ENCODE data around the gene LSM14A.
A peak's percentile ranks its signal among the peaks of the same experiment; 100 is the strongest.

LSM14A gene

DNA sequence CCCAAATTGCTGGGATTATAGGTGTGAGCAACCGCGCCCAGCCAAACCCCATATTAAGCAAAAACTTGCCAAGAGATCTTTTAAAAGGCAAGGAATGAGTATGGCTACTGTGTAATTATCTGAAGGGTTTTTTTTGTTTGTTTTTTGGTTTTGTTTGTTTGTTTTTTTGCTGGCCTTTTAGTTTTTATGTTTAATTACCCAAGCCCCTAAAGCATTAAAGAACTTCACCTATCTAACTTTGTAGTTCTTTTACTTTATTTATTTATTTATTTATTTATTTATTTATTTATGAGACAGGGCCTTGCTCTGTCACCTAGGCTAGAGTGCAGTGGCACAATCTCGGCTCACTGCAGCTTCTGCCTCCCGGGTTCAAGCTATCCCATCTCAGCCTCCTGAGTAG, 41.7 kb downstream of the LSM14A start:
- TF ChIP-seq TAF1 (IDR thresholded peaks at IDR 0.05; ENCODE audit: low read depth) = no peak
- TF ChIP-seq USF1 (IDR thresholded peaks at IDR 0.05) = no peak

DNA sequence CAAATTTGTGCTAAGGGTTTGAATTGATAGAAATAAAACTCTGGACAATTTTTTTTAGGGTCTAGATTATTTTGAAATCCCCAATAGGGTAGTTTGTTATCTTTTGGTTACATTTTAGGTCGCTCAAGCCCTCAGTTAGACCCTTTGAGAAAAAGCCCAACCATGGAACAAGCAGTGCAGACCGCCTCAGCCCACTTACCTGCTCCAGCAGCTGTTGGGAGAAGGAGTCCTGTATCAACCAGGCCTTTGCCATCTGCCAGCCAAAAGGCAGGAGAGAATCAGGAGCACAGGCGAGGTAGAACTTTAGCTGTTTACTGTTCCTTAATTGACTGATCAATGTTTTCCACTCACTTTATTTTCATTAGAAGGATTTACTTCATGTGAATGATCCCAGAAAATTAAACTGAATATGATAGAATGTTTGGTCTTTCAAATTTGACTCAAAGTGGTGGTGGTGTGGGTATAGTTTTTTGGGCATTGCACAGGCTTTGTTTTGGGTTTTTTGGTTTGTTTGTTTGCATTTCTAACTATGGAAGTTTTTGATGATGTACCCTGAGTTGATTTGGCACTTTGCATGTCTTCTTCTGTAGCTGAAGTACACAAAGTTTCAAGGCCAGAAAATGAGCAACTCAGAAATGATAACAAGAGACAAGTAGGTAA, 42.8 kb downstream of the LSM14A start:
- no peak for TF ChIP-seq ZBTB7A (IDR thresholded peaks at IDR 0.05; ENCODE audit: low read depth)
- no peak for TF ChIP-seq FOXM1 (IDR thresholded peaks at IDR 0.05; ENCODE audit: borderline replicate concordance, low read depth)
- TF ChIP-seq EP300 (IDR thresholded peaks at IDR 0.05; ENCODE audit: borderline replicate concordance) = no peak
- TF ChIP-seq TCF12 (IDR thresholded peaks at IDR 0.05; ENCODE audit: low read depth) = no peak
- TF ChIP-seq TAF1 (IDR thresholded peaks at IDR 0.05; ENCODE audit: low read depth) = no peak
- no peak for TF ChIP-seq USF1 (IDR thresholded peaks at IDR 0.05)
- no peak for TF ChIP-seq RAD21 (IDR thresholded peaks at IDR 0.05; ENCODE audit: low read depth)
- no peak for TF ChIP-seq CEBPB (IDR thresholded peaks at IDR 0.05)
- no peak for TF ChIP-seq YY1 (IDR thresholded peaks at IDR 0.05; ENCODE audit: low read depth)
- TF ChIP-seq, protein P1, sequence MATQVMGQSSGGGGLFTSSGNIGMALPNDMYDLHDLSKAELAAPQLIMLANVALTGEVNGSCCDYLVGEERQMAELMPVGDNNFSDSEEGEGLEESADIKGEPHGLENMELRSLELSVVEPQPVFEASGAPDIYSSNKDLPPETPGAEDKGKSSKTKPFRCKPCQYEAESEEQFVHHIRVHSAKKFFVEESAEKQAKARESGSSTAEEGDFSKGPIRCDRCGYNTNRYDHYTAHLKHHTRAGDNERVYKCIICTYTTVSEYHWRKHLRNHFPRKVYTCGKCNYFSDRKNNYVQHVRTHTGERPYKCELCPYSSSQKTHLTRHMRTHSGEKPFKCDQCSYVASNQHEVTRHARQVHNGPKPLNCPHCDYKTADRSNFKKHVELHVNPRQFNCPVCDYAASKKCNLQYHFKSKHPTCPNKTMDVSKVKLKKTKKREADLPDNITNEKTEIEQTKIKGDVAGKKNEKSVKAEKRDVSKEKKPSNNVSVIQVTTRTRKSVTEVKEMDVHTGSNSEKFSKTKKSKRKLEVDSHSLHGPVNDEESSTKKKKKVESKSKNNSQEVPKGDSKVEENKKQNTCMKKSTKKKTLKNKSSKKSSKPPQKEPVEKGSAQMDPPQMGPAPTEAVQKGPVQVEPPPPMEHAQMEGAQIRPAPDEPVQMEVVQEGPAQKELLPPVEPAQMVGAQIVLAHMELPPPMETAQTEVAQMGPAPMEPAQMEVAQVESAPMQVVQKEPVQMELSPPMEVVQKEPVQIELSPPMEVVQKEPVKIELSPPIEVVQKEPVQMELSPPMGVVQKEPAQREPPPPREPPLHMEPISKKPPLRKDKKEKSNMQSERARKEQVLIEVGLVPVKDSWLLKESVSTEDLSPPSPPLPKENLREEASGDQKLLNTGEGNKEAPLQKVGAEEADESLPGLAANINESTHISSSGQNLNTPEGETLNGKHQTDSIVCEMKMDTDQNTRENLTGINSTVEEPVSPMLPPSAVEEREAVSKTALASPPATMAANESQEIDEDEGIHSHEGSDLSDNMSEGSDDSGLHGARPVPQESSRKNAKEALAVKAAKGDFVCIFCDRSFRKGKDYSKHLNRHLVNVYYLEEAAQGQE (IDR thresholded peaks at IDR 0.05; ENCODE audit: low read depth) = no peak
- no peak for TF ChIP-seq EGR1 (IDR thresholded peaks at IDR 0.05)
- TF ChIP-seq CREB1 (IDR thresholded peaks at IDR 0.05; ENCODE audit: low read depth) = no peak
- no peak for TF ChIP-seq TEAD4 (IDR thresholded peaks at IDR 0.05)
- no peak for TF ChIP-seq MAX (IDR thresholded peaks at IDR 0.05)
- TF ChIP-seq NFIC (IDR thresholded peaks at IDR 0.05) = no peak

- no peak for TF ChIP-seq CREB1 (IDR thresholded peaks at IDR 0.05; ENCODE audit: low read depth)
- no peak for TF ChIP-seq NFIC (IDR thresholded peaks at IDR 0.05)
- no peak for TF ChIP-seq CEBPB (IDR thresholded peaks at IDR 0.05)
- no peak for TF ChIP-seq TCF12 (IDR thresholded peaks at IDR 0.05; ENCODE audit: low read depth)
- TF ChIP-seq FOXM1 (IDR thresholded peaks at IDR 0.05; ENCODE audit: borderline replicate concordance, low read depth) = no peak
- TF ChIP-seq, protein P1 (IDR thresholded peaks at IDR 0.05; ENCODE audit: low read depth) = no peak
- no peak for TF ChIP-seq MAX (IDR thresholded peaks at IDR 0.05)
Observed at GRCh38 chr19:34215666-34216038, 43.3 kb downstream of the LSM14A start.

DNA sequence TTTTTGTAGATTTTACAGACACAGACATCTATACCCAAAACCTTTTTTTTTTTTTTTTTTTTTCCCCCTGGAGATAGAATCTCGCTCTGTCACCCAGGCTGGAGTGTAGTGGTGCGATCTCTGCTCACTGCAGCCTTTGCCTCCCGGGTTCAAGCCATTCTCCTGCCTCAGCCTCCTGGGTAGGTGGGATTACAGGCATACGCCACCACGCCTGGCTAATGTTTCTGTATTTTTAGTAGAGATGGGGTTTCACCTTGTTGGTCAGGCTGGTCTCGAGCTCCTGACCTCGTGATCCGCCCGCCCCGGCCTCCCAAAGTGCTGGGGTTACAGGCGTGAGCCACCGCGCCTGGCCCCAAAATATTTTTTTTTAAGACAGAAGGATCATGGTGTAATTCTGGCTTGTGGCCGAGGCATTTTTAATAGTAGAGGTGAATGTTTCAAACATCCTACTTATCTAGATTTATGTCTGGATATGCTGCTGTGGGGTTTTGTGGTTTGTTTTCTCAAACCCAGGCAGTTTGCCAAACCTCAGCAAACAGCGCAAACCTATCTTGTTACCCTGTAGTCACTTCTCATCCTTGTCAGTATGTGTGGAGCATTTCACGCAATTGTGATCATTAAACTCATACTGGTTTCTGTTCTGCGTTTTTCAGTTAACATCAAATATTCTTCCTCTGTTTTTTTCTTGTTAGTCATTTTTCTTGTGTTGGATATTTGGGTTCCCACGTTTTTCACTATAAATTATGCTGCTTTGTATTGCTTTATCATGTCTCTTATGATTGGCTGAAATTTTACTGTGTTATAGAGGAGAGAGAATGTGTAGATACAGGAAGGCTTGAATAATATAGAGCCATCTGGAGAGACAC, 45.9 kb downstream of the LSM14A start:
- peak; percentile 46 for TF ChIP-seq NFIC (IDR thresholded peaks at IDR 0.05)
- TF ChIP-seq ZBTB7A (IDR thresholded peaks at IDR 0.05; ENCODE audit: low read depth) = no peak

DNA sequence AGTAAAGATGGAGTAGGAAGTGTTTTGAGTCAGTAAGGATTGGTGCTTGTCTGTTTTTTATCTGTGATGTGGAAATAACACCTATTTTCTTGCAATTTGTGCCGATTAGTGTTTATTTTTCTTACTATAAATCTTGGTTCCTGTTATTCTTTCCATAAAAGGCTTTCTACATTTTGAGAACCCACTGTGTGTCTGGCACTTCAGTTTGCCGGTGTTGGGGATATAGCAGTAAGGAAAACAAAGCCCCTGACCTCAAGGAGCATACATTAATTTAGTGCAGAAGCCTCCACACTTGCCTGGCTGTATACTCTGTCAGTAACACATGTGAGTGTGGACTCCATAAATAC, 46.5 kb downstream of the LSM14A start:
- TF ChIP-seq RAD21 (IDR thresholded peaks at IDR 0.05; ENCODE audit: low read depth) (no peak), MAX (IDR thresholded peaks at IDR 0.05) (no peak), TCF12 (IDR thresholded peaks at IDR 0.05; ENCODE audit: low read depth) (no peak), FOXM1 (IDR thresholded peaks at IDR 0.05; ENCODE audit: borderline replicate concordance, low read depth) (no peak), EP300 (IDR thresholded peaks at IDR 0.05; ENCODE audit: borderline replicate concordance) (no peak), TEAD4 (IDR thresholded peaks at IDR 0.05) (no peak), CREB1 (IDR thresholded peaks at IDR 0.05; ENCODE audit: low read depth) (no peak)

- TF ChIP-seq, protein P1 (IDR thresholded peaks at IDR 0.05; ENCODE audit: low read depth) = no peak
- TF ChIP-seq RAD21 (IDR thresholded peaks at IDR 0.05; ENCODE audit: low read depth) = peak; percentile 51
- TF ChIP-seq EP300 (IDR thresholded peaks at IDR 0.05; ENCODE audit: borderline replicate concordance) = no peak
- no peak for TF ChIP-seq EGR1 (IDR thresholded peaks at IDR 0.05)
- no peak for TF ChIP-seq TEAD4 (IDR thresholded peaks at IDR 0.05)
Observed at GRCh38 chr19:34220472-34221063, 48.3 kb downstream of the LSM14A start.
